NCI-H1105 treated with DMSO at 0.1 percent for 48 hours (cell line): ENCODE data around the gene CTBP1.

Source experiments
- DNase-seq: peaks from one replicate; lab custom pipeline; 2025; lab: John Stamatoyannopoulos, UW

CTBP1 gene

DNA sequence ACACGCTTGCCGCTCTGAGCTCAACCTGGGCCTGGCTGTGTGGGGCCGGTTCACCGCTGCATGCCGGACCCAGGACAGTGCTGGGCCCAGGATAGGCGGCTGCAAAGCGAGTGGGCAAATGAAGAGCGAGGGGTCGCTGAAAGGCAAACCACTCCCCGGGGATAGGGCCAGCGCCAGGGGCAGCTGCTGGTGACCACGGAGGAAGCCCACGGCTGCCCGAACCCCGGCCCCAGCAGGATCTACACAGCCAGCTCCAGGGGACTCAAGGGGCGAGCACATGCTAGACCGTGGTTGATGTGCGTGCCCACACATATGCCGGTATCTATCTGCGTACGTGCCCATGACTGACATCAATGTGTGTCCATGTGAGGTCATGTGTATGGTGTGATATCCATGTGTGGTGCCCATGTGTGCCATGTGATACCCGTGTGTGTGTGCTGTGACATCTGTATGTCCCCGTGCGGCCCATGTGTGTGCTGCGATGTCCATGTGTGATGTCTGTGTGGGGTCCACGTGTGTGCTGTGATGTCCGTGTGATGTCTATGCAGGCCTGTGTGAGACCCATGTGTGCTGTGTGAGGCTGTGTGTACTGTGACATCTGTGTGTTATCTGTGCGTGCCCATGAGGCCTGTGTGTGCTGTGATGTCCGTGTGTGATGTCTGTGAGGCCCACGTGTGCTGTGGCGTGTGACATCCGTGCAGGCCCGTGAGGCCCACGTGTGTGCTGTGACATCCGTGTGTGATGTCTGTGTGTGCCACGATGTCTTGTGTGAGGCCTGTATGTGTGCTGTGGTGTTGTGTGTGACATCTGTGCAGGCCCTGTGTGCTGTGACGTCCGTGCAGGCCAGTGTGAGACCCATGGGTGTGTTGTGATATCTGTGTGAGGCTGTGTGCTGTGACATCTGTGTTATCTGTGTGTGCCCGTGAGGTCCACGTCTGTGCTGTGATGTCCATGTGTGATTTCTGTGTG, 24.8 kb downstream of the CTBP1 start:
- no peak for DNase-seq

DNA sequence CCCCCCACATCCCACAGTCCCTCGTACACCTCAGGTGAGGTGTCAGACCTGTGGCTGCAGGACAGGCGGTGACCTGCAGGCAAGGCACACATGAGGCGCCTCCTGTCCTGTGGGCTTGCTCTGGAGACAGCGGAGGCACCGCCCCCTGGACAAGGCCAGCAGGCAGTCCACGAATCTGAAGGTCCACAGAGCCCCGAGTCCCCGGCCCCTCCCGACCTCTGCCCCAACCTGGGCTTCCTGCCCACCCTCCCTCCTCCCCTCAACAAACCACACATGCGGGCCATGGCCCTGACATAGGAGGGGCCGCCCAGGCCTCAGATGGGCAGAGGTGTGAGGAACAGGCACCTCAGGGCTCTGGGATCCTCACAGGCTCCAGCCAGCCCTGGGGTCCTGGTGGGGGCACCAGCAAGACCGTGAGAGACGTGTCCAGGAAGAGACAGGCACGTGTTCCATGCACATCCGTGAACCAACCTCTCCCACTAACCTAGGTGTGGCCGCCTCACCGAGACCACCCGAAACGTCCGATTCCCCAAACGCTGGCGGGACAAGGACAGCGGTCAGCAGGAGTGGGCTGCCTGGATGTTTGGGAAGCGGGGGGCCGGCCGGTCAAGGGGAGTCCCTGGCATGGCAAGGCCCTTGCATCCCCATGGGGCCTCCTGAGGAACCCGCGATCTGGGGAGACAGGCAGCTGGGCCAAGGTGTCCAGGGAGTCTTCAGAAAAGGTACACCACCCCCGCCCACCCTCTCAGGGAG, 25.8 kb downstream of the CTBP1 start:
- DNase-seq: no peak

DNA sequence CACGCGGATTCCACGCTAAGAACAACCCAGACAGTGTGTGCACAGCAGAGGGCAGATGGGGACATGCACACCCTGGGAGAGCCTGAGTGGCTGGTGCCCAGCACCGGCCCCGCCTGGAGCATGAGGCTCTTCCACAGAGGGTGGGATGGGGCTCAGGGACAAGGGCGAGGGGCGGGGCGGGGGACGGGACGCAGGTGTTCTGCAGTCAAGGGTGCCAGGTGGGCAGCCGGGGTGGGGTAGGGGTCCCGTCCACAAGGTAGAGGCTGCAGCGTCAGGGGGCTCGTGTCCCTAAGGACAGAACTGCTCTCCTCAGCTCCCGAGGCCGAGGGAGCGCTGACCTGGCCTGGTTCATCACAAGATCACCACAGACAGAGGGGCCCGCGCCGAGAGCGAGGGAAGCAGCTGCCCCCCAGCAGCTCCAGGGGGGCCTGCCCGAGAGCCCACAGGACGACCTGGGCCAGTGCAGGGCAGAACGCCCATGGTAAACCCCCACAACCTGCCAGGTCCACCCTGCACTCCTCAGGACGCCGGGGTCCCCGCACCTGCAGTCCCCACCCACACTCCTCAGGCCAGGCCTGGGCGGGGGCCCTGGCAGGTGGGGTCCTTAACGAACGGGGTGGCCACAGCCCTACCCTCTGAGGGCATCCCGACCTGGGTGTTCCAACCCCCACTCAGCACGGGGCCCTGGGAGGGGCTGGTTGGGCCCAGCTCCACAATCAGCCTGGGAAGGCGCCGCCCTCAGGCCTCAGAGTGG, 26.7 kb downstream of the CTBP1 start:
- no peak for DNase-seq

- no peak for DNase-seq
These were observed 27.6 kb downstream of the CTBP1 start for GRCh38 chr4:1221155-1221870.

- DNase-seq: no peak
These were observed 28.4 kb downstream of the CTBP1 start for GRCh38 chr4:1220566-1220965.

DNA sequence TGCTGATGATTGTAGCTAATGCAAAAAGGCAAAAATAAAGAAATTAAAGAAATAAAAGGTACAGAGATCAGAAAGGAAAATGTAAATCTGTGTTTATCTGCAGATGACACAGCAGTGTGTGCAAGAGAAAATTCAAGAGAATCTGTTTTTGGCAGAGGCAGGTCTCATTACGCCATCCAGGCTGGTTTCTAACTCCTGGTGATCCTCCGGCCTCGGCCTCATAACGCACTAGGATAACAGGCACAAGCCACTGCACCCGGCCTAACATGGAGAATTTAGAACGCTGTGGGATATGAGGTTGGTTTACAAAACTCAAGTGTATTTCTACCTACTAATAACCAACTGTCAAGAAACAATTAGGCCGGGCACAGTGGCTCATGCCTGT, 29.4 kb downstream of the CTBP1 start:
- DNase-seq: no peak

DNA sequence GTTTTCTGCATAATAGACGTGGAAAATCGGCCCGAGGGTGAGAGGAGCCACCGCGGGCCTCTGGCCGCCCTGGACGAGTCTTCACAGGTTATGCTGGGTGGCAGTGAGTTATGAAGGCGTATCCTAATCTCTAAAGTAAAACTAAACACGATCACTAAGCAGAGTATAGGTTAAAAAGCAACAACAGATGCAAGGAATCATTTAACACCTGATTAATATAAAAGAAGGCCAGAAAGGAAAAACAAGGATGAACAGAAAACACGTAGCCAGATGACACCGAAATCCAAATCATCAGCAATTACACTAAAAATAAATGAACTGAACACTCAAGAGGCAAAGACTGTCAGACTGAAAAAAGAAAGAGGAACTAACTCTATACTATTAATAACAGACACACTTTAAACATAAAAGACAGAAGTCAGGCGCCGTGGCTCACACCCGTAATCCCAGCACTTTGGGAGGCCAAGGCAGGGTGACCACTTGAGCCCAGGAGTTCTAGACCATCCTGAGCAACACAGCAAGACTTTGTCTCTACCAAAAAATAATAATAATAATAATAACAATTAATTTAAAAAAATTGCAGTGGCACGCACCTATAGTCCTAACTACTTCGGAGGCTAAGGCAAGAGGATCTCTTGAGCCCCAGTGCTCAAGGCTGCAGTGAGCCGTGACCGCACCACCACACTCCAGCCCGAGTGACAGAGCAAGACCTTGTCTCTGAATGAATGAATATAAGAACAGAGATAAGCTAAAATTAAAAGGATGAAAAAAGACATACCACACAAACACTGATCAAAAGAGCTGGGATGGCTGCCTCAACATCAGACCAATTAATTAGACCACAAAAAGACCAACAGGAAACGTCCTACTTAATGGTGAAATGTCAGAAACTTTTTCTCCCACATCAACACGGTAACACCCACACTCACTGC, 30.0 kb downstream of the CTBP1 start:
- DNase-seq: no peak

DNA sequence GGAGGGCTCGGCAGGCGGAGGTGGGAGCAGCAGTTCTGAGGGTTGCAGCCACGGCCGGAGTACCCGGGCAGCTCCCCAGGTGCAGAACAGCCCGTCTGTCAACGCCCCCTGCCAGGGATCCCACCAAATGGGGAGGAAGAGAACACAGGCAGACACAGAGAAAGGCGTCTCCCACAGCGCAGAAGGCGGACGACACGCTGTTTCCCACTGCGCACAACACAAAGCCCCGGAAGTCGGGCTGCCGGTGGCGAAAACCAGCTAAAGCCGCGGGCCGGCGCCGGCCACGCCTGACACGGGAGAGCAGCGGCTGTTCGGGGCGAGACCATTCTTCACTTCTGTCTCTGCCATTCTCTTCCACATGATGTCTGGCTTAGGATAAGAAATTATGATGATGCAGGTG, 31.6 kb downstream of the CTBP1 start:
- no peak for DNase-seq

DNA sequence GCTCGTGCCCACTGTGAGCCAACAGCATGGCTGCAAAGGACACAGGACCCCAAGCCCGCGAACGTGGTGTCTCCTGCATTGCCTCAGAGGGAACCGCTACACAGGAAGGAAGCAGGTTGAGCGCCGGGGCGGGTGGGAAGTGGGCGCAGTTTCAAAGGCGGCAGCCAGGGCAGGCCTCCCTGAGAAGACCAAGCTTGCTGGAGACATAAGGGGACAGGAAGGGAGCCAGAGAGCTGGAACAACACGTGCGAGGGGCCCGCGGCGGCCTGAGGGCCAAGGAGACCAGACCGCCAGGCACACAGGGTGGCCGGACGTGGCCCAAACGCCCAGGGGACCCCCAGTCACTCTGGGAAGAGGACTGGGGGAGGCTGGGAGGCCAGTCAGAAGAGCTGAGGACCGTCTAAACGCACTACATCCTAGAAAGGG, 32.0 kb downstream of the CTBP1 start:
- no peak for DNase-seq

DNA sequence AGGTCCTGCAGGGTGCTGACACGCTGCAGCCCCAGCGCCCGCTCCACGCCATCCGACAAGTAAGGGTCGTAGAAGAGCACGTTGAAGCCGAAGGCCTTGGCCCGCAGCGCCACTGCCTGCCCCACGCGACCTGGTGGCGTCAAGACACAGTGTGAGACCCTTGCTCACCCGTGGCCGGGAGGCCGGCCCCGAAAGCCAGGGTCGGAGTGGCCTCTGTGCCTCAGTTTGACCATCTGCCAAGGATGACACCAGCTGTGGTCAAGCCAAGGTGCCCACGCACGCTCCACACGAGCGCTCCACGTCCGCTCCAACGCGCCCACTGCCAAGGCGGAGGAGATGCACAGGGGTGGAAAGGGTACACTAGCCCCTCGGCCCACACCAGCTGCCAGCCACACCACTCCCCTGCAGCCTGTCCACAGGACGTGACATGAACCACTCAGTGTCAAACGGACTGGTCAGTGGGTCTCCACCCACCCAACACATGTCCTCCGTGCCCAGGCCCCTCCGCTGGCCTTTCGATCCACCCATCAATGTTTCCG, 32.8 kb downstream of the CTBP1 start:
- no peak for DNase-seq

DNA sequence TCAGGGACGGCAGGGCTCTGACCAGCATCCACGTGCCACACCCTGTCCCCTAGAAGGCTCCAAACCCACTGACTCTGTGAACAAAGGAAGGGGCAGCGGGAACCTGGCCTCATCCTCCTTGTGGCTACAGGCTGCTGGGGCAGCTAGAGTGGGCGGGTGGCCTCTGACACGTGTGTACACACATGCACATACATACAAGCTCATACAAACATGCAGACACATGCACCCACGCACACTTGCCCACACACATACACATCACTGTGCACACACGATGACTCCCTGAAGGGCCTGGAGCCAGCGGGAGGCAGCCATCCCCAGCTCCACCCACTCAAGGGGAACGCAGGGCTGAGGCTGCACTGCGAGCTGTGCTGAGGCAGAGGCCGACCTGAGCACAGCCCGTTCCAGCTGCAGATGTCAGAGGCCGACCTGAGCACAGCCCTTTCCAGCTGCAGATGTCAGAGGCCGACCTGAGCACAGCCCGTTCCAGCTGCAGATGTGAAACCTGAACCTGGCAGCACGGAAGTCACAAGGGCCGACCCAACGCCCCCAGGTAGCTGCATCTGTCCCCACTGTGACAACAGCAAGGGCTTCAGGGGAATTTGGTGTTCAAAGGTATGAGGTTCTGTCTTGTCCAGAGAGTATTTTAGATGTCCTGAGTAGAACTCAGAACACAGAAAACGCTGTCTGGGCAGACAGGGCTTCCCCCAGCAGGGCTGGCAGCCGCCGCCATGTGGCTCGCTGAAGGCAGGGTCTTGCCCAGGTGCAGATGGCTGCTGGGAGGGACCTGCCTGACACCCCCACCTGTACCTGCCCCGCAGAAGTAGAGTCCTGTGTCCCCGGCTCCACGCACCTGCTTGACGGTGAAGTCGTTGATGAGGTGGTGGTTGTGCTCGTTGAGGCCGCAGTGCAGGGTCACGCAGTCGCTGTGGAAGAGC, 33.5 kb downstream of the CTBP1 start:
- no peak for DNase-seq

DNA sequence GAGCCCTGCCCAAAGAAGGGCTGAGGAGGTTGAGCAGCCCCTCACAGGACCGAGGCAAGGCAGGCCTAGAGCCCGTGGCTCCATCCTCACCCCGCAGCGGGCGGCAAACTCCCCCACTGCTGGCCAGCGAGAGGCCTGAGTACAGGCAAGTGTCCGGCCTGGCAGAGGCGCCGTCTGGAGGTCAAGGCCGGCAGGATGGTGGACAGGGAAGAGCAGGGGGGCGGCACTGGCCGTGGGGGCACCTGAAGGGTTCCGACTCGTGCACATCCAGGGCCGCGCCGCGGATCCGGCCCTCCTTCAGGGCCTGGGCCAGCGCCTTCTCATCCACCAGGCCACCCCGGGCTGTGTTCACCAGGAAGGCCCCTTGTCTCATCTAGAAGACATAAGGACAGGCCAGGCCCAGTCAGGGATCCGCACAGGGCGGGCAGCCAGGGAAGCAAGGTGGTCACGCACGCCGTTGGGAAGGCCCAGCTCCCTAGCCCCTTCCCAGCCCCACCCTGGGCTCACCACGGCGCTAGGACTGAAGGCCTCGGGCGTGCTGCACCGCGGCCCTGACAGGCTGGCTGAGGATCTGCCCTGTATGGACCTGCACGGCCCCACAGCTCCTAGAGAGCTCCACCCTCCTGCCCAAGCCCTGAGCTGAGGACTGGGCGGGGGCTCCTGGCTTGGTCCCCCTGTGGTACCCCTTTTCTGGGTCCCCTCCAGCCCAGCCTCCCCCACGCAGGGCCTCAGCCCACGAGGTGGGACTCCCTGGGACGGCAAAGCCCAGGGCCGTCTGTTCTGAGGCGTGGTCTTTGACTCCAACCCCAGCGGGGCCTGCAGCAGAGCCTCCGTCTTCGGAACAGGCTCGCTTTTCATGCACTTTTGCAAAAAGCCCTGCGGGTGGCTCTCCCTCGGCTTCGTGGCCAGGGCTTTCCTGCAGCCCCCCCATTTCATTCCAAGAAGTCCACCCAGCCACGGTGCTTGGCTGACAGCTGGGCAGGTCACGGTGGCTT, 34.5 kb downstream of the CTBP1 start:
- no peak for DNase-seq

DNA sequence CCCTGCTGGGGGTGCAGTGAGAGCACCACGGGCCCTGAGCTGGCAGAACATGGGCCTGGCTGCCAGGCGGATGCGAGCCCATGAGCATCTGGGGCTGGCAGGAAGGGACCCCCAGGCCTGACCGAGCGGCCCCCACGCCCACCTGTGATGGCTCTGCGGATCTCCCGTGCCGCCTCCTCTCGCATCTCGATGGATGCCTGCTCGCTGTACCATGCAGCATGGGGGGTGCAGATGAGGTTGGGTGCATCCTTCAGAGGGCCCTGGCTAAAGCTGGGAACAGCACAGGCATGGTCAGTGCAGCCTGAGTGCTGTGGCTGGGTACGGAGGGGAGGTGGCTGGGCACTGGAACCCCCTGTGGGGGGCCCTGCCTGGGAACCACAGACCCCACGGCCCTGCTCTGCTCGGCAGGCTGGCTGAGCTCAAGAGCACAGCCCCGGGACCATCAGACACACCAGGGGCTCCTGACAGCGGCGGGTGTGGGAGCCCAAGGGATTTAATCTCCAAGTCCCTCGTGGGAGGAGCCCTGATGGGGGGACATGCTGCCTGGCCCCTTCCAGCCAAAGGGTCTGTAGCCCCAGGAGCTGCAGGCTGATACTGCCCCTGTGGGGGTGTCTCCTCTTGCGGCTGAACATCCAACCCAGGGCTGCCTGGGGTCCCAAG, 35.5 kb downstream of the CTBP1 start:
- no peak for DNase-seq

DNA sequence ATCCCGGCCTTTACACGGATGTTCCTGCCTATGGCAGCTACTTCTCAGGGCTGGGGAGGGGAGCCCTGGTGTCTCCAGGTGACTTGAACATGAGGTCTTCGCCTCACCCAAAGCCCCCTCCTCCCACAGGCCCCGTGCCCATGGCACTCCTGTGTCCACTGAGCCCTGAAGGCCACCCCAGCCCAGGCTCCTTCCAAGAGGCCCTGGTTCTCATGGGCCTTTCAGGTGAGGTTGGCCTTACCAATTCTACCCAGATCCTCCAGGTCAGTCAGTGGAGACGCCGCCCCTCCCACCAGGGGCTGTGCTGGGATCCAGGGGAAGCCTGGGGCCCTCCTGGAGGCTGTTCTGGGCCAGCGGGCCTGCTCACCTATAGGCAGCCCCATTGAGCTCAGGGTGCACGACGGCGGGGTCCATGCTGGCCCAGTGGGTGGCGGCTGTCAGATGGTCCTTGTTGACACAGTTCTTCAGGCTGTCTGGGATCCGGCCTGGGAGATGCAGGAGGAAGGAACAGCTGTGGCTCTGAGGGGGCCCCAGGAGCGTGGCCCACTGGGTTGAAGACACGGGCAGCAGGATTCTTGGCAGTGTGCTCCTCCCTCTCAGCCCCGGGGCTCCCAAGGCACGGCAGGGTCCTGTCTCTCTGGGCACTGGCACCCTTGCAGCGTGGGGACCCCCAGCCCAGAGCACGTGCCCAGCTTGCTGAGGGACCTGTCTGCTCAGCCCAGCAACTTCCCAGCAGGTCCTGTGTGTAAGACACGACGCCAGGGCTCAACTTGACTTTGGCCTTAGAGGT, 36.2 kb downstream of the CTBP1 start:
- no peak for DNase-seq

GRCh38 chr4:1211891-1212545, 36.9 kb downstream of the CTBP1 start:
- no peak for DNase-seq

DNA sequence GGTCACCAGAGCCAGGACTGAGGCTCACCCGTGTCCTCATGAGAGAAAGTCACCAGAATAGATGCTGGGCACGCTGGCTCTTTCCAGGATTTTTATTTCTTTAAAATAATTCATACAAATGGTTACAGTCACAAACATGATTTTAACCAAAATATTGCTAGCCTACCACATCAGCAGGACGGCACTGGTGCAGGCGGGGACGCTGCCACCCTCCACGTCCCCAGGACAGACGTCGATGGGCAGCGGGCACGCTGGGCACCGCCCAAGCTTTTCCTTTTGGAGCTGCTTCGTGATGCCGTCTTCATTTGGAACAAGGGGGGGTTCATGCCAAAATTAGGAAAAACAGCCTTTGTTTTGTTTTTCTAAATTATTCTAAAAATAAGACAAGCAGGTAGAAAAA, 37.6 kb downstream of the CTBP1 start:
- no peak for DNase-seq
